EL (cell line): ENCODE measurements around the gene NTN3.

Experiments
- DNase-seq: peaks from one replicate; pipeline ENCODE4 v3.0.0-alpha.2; 2016

Gene NTN3

DNA sequence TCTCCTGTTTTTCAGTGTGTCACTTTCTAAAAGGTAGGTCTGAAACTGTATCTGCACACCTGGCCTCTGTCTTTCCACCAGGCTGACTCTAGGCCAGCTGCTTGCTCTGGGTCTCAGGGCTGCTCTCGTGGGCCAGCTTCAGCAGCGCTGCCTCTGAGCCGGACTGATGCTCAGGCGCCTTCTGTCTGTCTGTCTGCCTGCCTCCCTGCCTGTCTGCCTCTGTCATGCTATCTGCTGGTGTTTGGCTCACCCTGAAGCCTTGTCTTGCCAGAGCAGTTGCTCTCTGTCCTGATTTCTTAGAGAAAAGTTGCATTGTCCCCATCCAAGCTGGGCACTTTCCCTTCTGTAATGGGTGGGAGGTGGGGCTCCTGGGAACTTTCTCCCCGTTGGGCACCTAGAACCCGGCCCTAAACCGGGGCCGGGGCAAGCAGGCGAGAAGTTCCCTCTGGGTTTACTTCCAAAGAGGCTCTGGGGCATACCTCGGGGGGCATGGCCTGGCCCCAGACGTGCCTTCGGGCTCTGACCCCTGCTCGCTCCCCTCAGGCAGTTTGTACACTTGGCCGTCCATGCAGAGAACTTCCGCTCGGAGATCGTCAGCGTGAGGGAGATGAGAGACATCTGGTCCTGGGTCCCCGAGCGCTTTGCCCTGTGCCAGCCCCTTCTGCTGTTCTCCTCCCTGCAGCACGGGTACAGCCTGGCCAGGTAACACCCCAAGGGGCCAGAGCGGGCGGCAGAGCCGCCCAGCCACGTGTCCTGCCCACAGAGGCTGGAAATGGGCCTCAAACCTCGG, 26.8 kb downstream of the NTN3 start:
- no peak for DNase-seq

DNA sequence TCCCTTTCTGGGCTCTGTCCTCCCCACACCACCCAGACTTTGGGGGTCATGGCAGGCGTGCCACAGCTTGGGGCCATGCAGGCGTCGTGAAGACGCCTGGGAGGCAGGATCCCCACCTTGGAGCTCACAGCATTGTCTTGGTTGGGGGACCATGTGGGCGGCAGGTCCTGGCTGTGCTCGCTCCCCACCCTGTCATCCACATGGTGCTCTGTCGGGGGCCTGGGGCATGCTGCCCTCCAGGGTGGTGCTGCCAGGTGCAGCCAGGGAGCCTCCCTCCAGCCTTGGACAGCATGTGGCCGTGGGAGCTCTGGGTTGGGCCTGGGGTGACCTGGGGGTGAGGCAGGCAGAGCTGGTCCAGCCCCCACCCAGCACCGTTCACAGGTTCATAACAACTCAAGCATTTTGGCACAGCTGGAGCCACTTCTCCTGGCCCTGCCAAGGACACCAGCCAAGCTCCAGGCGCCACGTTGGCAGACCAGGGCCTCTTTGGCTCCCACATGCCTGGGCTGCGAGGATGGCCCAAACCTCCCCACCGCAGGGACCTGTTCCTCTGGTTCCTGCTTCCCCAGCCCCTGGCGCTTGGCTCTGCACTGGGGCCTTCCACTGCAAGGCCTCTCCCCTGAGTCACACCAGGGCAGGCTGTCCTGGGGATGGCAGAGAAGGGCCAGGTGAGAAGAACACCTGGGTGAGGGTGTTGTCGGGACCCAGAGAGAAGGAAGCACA, 27.6 kb downstream of the NTN3 start:
- no peak for DNase-seq

DNA sequence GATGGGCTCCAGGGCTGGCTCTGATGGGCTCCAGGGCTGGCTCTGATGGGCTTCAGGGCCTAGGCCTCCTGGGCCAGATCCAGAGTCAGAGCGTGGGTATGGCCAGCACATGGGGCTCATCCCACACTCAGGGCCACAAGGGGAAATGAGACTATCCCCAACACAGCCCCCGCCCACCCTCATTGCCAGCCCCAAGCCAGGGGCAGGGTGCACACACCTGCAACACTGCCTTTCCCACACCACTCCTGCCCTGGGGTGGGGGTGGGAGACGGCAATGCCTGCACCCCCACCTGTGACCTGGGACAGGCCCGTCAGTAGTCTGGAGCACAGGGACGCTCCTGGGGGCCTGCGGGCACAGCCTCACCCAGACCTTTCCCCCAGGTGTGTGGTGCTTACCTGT, 28.4 kb downstream of the NTN3 start:
- DNase-seq = no peak

DNA sequence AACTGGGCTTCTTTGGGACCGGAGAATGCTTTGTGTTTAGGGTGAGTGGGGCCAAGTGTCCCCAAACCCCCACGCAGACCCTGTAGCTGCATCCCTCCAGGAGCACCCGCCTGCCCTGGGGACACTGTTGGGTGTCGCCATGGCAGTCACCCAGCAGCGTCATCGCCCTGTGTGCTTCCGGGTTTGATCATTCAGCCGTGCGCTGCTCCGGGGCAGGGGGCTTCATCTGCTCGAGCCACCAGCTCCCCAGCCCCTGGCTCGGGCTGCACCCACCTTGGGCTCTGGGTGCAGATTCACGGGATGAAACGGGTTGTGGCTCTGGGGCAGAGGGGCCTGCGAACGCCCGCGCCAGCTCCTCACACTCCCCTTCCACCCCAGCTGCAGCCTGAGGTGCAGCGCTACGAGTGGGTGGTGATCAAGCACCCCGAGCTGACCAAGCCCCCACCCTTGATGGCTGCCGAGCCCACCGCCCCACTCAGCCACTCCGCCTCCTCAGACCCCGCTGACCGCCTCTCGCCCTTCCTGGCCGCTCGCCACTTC, 28.9 kb downstream of the NTN3 start:
- DNase-seq = no peak

DNA sequence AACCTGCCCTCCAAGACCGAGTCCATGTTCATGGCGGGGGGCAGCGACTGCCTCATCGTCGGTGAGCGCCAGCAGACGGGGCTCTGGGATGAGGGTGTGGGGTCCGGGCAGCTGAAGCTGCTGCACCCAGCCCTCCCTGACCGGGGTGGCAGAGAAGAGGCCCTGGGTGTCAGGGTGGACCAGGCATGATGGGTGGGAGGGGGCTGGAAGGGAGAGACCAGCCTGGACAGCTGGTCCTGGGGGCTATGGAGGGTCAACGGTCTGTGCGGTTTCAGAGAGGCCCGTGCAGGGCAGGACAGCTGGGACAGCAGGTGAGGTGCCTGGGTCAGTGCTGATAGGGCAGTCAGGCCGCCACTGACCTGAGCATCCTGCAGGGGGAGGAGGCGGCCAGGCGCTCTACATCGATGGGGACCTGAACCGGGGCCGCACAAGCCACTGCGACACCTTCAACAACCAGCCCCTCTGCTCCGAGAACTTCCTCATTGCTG, 29.4 kb downstream of the NTN3 start:
- DNase-seq = no peak

DNA sequence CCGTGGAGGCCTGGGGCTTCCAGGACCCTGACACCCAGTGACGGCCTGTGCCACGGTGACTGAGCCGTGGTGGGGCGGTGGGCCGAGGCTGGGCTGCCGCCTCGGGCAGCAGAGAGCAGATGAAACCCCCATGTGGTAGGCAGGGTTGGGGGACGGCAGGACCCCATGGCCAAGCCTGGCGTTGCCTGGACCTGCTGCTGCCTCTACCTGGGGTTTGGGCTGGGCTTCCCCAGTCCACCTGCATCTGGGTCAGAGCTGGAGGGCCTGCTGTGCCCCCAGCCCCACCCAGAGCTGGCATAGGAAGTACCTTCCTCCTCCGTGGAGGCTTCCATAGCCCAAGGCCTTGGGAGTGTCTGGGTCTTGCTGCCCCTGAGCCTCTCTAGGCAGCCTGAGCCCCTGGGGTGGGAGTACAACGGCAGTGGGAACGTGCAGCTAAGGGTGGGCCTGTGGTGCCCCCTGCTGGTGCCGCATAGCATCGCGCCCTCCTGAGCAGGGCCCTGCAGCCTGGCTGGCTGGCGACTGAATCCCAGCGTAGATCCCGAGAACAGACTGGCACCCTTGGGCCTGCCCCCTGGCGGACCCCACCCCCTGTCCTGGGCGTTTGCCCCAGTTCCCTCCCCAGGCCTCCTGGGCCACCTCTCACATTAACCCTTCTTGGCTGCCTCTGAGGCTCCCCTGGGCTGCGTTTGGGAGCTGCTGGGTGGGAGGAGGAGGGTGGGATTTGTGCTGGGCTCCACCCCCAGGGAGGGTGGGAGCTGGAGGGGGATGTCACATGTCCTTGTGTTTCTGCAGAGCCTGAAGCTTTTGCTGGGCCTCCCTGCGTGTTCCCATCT, 30.0 kb downstream of the NTN3 start:
- peak; percentile 71 for DNase-seq

DNA sequence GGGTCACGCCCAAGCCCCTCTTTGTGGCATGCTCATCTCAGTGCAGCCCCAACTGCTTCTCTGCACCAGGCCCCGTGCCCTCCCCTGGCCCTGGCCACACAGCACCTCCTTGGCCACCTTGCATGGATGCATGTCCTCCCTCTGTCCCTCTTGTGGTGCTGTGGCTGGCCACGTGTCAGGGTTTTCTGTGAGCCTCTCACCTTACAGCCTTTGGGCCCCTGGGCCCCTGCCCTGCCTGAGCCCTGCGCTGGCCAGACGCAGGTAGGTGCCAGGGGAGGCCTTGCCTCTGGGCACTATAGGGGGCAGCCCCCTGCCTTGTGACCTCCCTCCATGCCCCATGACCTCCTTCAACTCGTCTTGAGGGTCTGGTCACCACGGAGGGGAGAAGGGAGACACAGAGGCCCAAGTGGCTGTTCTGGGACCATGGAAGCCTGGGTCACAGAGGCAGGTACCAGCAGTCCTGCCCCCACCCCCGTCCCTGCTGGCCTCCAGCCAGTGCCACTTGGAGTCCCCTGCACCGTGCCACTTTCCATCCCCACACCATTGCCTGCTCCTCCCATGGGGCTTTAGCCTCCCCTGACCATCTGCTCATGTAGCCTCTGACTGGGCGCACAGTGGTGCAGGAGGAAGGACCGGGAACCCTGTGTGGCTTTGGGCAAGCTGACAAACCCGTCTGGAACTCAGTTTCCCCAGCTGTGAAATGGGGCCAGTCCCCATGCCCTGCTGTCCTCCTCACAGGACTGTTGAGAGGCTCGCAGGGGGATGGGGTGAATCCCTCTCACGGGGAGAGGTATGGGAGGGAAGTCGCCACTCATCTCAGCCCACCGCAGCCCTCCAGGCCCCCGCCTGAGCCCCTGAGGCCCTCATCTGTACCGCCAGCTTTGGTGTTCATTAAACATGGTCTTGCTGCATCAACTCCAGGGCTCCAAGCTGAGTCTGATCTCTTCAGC, 31.1 kb downstream of the NTN3 start:
- no peak for DNase-seq

DNA sequence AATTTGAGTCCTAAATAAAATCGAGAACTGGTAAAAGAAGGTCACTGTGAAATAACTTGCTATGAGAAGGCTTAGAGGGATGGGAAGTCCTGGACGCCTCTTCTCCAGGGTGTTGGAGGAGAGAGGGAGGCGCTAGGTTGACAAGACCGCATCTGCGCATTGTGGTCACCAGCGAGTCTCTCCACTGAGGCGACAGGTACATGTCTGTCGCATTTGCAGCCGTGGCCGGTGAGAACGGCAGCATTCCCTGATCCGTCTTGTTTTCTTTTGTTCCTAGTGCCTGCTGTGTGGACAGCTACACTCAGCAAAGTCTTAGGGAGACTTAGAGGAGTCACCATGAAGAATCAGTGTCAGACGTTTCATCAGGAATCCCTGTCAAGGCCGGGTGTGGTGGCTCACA, 34.6 kb downstream of the NTN3 start:
- no peak for DNase-seq

DNA sequence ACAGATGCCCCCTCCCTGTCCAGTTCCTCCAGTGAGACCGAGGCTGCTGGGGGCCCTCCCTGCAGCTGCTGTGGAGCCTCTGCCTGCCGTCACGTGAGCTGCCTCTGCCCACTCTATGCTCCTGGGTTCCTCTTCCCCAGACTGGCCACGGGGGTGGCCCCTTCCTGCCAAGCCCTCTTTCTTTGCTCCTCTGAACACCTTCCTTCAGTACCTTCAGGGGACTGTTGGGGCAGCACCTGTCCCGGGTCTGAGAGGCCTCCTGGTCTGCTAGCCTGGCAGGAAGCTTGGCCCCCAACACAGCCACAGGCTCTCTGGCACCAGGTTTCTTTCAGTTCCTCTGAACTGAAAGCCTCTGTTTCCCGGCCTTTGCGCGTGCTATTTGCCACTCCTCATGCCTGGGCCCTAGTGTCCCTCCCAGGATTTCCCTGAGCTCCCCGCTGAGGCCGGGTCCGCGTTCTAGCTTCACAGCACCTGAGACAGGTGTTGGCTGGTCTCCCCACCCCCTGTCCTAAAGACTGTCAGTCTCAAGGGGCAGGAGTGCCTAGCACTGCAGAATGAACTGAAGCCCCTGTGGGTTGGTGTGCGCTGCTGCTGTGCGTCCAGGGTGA, 36.1 kb downstream of the NTN3 start:
- DNase-seq = no peak

DNA sequence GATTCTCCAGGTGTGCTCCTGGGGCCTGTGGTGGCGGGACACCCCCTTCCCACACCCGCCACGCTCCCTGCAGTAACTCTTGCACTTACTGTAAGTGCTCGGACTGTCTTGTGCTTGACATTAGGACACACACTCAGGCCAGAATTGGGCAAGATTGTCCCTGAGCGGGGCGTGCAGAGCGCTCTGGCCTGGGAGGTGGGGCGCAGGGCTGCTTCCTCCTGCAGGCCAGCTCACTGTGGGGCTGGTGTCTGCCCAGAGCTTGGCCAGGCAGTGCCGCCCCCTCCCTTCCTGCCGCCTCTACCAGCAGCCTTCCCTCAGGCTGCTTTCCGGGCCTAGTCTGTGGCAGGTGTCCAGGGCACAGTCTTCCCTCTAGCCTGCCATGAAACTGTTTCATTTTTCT, 36.6 kb downstream of the NTN3 start:
- DNase-seq = no peak

DNA sequence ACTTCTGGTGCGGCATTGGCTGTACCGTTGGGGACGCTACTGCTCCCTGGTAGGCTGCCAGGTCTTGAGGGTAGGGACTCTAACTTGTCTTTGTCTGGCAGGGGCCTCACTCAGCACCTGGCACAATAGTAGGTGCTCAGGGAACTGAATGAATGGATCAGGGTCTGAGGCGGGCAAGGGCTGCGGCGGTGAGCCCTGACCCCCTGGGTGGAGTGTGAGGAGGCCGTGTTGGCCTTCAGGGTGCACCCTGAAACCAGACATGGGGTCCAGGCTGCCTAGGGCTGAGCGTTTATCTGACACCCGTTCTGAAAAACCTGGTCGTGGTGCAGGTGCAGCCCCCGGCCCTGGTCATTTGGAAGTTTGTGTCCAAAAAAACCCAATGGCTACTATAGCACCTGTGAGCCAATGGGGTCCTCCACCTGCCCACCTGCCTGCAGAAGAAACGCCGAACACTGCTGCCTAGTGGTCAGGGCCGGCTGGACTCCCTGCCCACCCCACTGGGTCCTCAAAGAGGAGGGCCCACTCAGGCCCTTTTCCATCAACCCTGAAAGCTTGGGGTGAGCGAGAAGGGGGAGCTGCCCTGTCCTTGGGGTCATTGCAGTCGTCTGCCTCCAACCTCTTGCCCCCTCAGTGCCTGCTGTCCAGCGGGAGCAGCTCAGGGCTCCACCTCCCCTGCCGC, 37.8 kb downstream of the NTN3 start:
- no peak for DNase-seq

DNA sequence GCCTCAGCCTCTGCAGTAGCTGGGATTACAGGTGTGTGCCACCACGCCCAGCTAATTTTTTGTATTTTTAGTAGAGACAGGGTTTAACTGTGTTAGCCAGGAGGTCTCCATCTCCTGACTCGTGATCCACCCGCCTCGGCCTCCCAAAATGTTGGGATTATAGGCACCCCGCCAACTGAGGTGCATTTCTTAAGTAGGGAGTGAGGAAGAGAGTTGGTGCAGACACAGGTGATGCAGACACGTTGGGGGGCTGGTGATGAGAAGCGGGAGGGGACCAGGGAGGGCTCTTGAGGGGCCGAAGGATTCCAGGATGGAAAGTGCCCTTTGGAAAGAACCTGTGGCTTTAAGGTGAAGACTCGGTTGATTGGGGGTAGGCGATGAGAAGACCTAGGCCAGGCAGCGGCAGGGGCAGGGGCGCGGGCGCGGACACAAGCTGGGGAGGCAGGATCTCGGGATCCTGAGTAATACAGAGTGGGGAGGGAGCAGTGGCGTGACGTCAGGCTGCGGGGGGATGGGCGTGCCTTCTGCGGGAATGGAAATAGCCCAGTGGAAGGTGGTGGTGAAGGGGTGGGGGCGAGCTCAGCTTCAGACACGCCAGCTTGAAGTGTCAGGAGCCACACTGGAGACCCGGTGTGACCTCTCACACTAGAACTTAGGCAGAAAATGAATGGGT, 40.2 kb downstream of the NTN3 start:
- DNase-seq = peak; percentile 43

DNA sequence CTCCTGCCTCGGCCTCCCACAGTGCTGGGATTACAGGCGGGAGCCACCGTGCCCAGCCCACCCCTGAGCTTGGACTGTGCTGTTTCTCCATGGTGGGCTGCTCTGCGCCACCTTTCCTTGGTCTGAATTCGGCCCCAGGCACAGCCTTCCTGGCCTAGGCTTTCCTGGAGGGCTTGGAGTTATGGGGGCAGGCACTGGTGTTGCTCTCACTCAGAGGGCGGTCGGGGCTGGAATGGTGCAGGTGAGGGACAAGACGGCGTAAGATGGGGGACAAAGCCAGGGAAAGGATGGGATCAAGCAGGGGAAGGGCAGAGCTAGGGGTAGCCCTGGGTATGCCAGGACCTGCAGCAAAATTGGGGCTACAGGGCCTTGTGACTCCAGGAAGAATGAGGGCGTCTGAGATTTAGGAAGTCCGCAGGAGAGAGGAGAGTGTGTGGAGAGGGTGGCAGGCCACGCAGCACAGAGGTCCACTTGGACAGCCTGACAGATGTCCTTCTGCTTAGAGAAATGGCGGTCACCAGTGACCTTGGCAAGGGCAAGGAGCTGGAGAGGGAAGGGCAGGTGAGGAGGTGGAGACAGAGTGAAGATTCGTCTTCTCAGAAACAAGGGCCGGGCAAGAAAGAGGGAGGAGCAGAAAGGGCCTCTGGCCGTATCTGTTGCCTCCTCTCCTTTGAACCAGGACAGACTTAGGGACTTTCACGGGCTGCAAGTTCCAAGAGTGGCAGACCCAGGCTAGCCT, 41.1 kb downstream of the NTN3 start:
- DNase-seq = no peak

DNA sequence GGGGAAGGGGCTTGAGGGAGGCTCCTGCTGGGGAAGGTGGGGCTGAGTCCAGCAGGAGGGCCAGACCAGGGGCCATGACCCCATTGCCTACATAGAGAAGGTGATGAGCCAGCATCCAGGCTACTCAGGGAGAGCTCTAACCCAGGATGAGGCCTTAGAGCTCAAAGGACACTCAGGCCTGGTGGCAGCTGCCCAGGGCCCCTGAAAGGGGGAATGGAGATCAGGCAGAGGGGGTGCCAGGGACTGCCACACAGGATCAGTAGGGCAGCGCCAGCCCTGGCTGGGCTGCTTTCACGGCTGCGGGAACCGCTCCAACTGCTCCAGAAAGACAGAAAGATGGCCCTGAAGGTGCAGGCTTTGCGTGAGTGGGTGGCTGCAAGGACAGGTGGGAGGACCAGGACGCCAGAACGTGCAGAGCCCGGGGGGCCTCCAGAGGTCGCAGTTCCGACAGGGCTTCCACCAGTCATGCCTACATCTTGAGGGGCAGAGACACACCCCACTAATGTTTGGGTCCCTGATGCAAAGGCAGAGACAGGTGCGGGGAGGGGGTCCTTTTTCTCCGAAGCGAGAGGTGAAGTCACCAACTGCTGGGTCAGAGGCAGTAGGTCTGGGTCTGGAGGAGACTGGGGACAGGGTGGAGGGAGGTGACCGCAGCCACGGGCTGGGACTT, 41.8 kb downstream of the NTN3 start:
- no peak for DNase-seq

DNA sequence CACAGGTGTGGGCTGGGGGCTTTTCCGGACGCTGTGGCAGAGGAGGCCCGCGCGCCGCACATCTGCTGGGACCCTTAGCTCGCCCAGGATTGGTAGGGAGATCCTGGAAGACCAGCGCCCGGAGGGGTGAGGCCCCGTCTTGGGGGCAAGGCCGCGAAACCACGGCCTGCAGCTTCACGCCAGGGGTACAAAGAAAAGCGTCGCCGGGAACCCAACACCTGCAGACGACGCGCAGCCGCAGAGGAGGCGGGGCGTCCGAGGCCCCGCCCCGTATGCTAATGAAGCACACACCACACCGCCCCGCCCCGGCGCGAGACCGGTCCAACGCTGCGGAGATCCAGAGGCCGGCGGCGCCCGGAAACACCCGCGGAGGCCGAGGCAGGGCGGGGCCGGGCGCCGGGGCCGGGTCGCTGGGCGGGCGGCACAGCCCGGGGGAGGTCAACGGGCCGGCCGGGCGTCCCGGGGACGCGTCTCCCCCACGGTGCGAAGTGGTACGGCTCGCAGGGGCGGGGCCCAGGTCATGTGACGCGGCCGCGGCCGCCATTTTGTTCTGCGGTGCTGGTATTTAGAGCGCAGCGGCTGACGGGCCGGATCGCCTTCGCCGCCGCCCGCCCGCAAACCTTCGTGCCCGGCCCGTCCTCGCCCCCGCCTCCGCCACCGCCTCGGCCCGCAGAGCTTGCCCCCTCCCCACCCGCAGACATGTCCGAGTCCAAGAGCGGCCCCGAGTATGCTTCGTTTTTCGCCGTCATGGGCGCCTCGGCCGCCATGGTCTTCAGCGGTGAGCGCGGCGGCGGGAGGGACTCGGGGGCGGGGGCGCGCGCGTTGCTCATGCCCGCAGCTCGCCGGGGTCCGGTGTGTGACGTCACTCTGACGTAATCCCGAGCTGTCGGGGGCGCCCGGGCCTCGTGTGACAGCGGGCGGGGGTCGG, 42.6 kb downstream of the NTN3 start, which contains the start of gene ATP6V0C:
ATP6V0C (plus strand) TSS at position 548 of the 928 bp plus-strand sequence; CDS start at position 700, 152 bp downstream.
- peak; percentile 87 for DNase-seq

DNA sequence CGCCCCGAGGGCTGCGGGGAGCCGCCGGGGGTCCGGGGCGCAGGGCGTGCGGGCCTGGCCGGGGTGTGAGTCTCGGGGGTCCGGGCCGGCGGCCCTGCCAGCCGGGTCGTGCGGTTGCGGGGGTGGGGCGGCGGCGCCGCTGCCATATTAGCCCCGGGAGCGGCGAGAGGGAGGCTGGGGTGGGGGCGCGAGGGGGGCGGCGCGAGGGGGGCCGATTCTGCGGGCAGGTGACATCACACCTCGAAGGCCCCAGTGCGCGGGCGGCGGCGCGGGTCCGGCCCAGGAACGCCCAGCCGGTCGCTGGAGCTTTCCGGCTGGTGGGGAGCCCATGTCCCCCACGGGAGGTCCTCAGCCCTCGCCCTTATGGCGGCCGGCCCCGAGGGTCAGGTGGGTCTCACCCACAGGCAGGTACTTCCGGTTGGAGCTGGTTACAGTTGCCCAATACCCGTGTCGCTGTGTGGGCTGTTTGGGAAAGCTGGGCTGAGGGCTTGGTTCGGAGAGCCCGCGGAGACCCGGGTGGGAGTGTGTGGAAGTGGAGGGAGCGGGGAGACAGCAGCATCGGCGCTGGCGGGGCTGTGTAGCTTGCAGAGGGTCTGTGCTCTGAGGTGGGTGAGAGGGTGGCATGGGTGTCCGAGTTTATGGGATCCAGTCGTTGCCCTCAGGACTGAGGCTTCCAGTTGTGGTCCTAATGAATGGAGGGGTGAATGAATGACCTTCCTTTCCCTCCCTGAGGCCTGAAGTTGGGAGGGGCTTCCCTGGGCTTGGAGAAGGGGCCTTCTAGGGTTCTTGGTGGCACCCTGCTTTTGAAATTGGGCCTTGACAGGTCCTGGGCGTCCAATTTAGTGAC, 43.5 kb downstream of the NTN3 start:
- no peak for DNase-seq
